Skeletal muscle satellite cell (primary cell): ENCODE results near the gene LANCL2.
"Not testable (repeated sequence)": the region's sequence is repeated elsewhere in the genome, so short reads cannot be mapped to it uniquely, and the experiment has no call there.

Experiments
- H3K27me3 ChIP-seq: 2 replicates; pipeline ENCODE4 v1.7.0; 2013; ENCODE audit warnings: low read length; ENCODE audit not compliant: control insufficient read depth, insufficient read depth
- H3K36me3 ChIP-seq: 2 replicates; pipeline ENCODE4 v1.7.0; 2013; ENCODE audit warnings: mild to moderate bottlenecking, control low read depth, low read length; ENCODE audit not compliant: insufficient read depth
- H3K4me1 ChIP-seq: 2 replicates; pipeline ENCODE4 v1.7.0; 2013; ENCODE audit warnings: low read length; ENCODE audit not compliant: control insufficient read depth, insufficient read depth
- H3K4me2 ChIP-seq: 2 replicates; pipeline ENCODE4 v1.7.0; 2013; ENCODE audit warnings: mild to moderate bottlenecking, low read length
- H3K4me3 ChIP-seq: 2 replicates; pipeline ENCODE4 v1.7.0; 2013; ENCODE audit warnings: low read length
- H3K9ac ChIP-seq: 2 replicates; pipeline ENCODE4 v1.7.0; 2013; ENCODE audit warnings: mild to moderate bottlenecking, low read depth, low read length, moderate library complexity
- H3K9me3 ChIP-seq: replicated peaks from 2 replicates; pipeline ENCODE4 v1.7.0; 2013; ENCODE audit warnings: mild to moderate bottlenecking, control low read depth, low read length

Gene LANCL2

DNA sequence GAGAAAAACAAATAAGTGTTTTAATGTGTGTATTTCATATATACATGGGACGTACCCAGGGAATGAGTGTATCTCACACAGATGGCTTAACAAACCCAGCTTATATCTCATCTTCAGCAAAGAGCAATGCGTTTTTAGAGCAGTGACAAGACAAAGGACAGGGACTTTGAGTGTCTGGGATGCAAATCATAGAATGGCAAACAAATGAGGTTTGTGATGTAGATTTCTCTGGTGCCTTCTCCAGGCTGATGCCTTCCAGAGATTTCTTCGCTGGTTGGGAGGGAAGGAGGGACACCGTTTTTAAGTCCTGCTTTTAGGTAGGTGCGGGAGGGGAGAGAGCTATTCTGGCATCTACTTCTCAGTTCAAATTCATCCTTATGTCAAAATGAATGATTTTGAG lies 16.6 kb downstream of the LANCL2 start:
- Histone ChIP-seq H3K27me3 (no peaks in the 10 kb centered on the region), H3K9me3 (no peaks in the 10 kb centered on the region), H3K36me3 (no peaks in the 10 kb centered on the region), H3K4me2 (no peak overlapping the region), H3K4me3 (no peak overlapping the region), H3K4me1 (no peaks in the 10 kb centered on the region), H3K9ac (no peak overlapping the region)

- H3K9me3 ChIP-seq: peaks cover 5% of the 10 kb centered on the region
- no peak overlapping the region for H3K4me2 ChIP-seq
- no peaks in the 10 kb centered on the region for H3K27me3 ChIP-seq
- no peaks in the 10 kb centered on the region for H3K36me3 ChIP-seq
- no peaks in the 10 kb centered on the region for H3K4me1 ChIP-seq
- no peak overlapping the region for H3K9ac ChIP-seq
- no peak overlapping the region for H3K4me3 ChIP-seq
Measured at GRCh38 chr7:55382251-55382650, 17.1 kb downstream of the LANCL2 start.

GRCh38 chr7:55386541-55386940 lies 21.4 kb downstream of the LANCL2 start:
- no peak overlapping the region for H3K9ac ChIP-seq
- H3K4me3 ChIP-seq: no peak overlapping the region
- peaks cover 6% of the 10 kb centered on the region for H3K9me3 ChIP-seq
- H3K36me3 ChIP-seq: peaks cover 3% of the 10 kb centered on the region
- H3K4me1 ChIP-seq: no peaks in the 10 kb centered on the region
- no peak overlapping the region for H3K4me2 ChIP-seq
- no peaks in the 10 kb centered on the region for H3K27me3 ChIP-seq

DNA sequence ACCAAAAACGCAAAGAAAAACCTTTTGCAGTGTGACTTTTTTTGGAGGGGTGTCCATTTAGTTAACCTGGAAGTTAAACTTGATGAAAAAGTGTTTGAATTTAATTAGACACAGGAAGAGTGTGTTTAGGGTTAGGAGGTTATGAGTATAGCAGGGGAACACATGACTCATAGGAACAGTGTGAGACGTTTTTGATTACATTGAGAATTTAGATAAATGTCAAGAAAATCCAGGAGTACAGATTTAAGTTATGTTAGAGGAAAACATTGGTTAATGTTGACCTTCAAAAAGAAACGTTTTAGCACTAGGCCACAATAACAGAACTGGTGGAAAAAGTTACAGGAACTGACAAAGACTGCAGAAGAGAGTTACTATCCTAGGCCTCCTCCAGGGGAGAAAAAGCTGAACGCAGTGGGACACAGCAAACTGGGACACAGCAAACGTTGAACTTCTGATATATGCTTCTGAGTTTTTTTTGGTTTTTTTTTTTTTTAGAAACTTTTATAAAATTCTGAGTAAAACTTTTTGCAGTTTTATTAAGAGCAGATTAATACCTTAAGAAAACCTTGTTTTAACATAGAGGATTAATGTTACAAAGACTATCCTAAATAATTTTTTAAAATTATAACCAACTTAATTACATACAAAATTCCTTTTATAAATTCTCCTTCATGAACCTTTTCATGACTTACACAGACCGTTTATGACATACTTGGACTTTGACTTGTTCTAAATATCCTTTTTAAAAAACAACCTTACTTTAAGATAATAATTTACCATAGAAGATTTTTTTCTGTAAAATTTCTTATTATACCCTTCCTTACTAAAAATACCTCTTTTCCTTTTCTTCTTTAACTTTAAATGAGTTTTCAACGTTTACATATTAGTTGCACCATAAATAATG lies 22.2 kb downstream of the LANCL2 start:
- no peak overlapping the region for H3K9ac ChIP-seq
- H3K4me3 ChIP-seq: no peak overlapping the region
- H3K27me3 ChIP-seq: no peaks in the 10 kb centered on the region
- peaks cover 3% of the 10 kb centered on the region for H3K36me3 ChIP-seq
- H3K9me3 ChIP-seq: peaks cover 6% of the 10 kb centered on the region
- H3K4me1 ChIP-seq: no peaks in the 10 kb centered on the region
- no peak overlapping the region for H3K4me2 ChIP-seq

DNA sequence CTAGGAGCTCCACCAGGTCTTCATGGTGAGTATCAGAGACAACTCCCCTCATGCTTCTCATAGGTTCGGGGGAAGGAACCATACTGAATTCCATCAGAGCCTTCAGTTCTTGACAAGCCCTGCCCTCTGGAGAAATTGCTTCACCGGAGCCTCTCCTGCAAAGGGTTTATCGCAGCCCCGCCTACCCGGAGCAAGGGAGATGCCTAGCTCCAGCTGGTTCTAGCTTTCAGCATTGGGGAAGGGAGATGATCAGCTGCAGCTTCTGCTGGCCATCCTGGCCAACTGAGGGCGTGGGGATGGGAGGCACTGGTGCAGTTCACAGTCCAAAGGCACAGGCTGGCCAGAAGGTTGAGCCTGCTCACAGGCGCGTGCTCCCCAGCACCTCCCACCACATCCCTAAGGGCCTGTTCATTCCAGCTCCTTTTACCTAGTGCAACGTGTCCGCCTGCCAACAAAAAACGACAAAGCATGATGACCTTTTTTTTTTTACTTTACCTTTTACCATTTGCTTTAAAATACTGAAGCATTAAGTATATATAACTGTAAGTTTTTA lies 31.2 kb downstream of the LANCL2 start:
- H3K4me2 ChIP-seq: no peak overlapping the region
- H3K27me3 ChIP-seq: no peaks in the 10 kb centered on the region
- no peak overlapping the region for H3K9ac ChIP-seq
- no peaks in the 10 kb centered on the region for H3K9me3 ChIP-seq
- peaks cover 7% of the 10 kb centered on the region for H3K36me3 ChIP-seq
- H3K4me1 ChIP-seq: peaks cover 9% of the 10 kb centered on the region
- H3K4me3 ChIP-seq: no peak overlapping the region

GRCh38 chr7:55397617-55398016 lies 32.5 kb downstream of the LANCL2 start:
- Histone ChIP-seq H3K4me1 (peaks cover 9% of the 10 kb centered on the region), H3K4me2 (no peak overlapping the region), H3K9ac (no peak overlapping the region), H3K27me3 (no peaks in the 10 kb centered on the region), H3K36me3 (peaks cover 7% of the 10 kb centered on the region), H3K9me3 (no peaks in the 10 kb centered on the region), H3K4me3 (no peak overlapping the region)

DNA sequence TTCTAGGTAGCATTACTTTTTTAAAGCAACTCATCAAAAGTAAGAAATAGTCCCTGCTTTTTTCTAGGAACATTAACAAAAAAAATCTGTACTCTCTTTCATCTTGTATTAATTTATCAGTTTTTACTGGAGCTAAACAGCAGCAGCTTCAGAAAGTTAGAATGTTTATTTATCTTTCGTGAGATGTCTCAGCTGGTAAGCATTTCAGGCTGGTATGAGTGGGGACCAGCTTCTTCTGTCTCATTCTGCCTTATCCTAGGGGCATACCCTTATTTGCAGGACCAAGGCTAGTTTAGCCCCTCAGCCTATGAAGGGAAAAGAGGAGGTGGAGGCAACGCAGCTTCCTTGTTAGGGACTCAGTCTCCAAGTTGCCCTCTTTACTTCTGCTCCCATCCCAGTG lies 35.1 kb downstream of the LANCL2 start:
- H3K36me3 ChIP-seq: peaks cover 3% of the 10 kb centered on the region
- H3K9me3 ChIP-seq: no peaks in the 10 kb centered on the region
- no peaks in the 10 kb centered on the region for H3K27me3 ChIP-seq
- no peak overlapping the region for H3K4me2 ChIP-seq
- H3K4me1 ChIP-seq: peaks cover 9% of the 10 kb centered on the region
- H3K9ac ChIP-seq: no peak overlapping the region
- H3K4me3 ChIP-seq: no peak overlapping the region

GRCh38 chr7:55402506-55402905 lies 37.4 kb downstream of the LANCL2 start:
- H3K36me3 ChIP-seq: peaks cover 16% of the 10 kb centered on the region
- not testable (repeated sequence) for H3K4me2 ChIP-seq, H3K4me3 ChIP-seq, H3K4me1 ChIP-seq, H3K27me3 ChIP-seq, H3K9ac ChIP-seq, H3K9me3 ChIP-seq

- no peaks in the 10 kb centered on the region for H3K9me3 ChIP-seq
- no peaks in the 10 kb centered on the region for H3K4me1 ChIP-seq
- H3K4me3 ChIP-seq: no peak overlapping the region
- H3K27me3 ChIP-seq: no peaks in the 10 kb centered on the region
- H3K9ac ChIP-seq: no peak overlapping the region
- peaks cover 13% of the 10 kb centered on the region for H3K36me3 ChIP-seq
- H3K4me2 ChIP-seq: no peak overlapping the region
Measured at GRCh38 chr7:55405856-55406541, 40.9 kb downstream of the LANCL2 start.

DNA sequence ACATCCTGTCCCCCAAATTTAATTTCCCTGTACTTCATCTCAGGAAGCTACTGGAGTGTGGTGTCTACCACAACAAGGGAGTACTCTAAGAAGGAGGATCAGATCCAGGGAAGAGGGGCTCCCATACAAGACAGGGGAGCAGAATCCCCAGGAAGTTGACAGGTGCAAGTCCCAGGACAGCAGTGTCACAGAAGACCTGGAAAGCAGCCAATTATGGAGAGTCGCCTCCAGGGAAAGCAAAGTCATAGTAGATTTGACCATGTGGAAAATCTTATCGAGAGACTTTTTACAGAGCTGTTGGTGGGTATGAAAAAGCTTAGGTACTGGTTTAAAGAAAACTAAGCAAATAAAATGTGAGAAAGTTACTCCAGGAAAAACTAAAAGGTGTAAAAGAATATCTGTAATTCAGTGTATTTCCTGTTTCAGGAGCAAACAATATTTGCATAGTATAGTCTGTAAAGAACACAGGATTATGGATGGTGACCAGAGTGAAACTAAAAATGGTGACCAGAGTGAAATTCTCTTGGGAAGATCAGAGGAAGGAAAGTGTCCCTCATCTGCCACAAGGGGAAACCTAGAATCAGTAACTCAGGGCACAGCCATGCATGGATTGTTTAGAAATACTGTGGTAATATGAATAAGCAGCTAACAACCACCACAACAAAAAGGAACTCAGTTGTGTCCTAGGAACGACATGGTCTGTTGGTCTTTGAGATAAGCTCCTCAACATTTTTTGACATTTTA lies 44.5 kb downstream of the LANCL2 start:
- no peak overlapping the region for H3K9ac ChIP-seq
- no peaks in the 10 kb centered on the region for H3K9me3 ChIP-seq
- no peaks in the 10 kb centered on the region for H3K4me1 ChIP-seq
- H3K4me2 ChIP-seq: no peak overlapping the region
- H3K36me3 ChIP-seq: peaks cover 18% of the 10 kb centered on the region
- H3K4me3 ChIP-seq: no peak overlapping the region
- no peaks in the 10 kb centered on the region for H3K27me3 ChIP-seq

DNA sequence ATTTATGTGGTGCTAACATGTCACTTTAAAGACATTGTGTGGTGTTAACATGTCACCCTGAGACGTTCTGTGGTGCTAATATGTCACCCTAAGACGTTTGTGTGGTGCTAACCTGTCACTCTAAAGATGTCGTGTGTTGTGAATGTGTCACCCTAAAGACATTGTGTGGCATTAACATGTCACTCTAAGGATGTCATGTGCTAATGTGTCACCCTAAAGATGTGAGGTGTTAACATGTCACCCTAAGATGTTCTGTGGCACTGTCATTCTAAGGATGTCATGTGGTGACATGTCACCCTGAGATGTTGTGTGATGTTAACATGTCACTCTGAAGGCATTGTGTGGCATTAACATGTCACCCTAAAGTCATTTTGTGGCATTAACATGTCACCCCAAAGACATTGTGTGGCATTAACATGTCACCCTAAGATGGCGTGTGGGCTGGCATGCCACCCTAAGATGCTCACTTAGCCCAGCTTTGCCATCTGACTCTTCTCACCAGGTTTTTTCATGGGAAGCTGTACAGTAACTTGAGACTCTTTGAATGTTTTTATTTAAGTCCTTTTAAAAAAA lies 45.6 kb downstream of the LANCL2 start:
- H3K4me3 ChIP-seq: no peak overlapping the region

More for the DNA sequence above, 45.6 kb downstream of the LANCL2 start:
- H3K9me3 ChIP-seq: no peaks in the 10 kb centered on the region
- H3K4me1 ChIP-seq: no peaks in the 10 kb centered on the region
- H3K9ac ChIP-seq: no peak overlapping the region
- H3K36me3 ChIP-seq: peaks cover 18% of the 10 kb centered on the region
- no peaks in the 10 kb centered on the region for H3K27me3 ChIP-seq
- no peak overlapping the region for H3K4me2 ChIP-seq
